UCSD-AML1 (cell line): ENCODE results near the gene JAM3.
"Not testable (repeated sequence)": the region's sequence is repeated elsewhere in the genome, so short reads cannot be mapped to it uniquely, and the experiment has no call there.

Source experiments
- DNase-seq: peaks from one replicate; lab custom pipeline; 2025; ENCODE audit not compliant: unreplicated experiment; lab: John Stamatoyannopoulos, UW

The JAM3 gene

GRCh38 chr11:134060316-134060715 is 8.6 kb upstream of the JAM3 start:
- DNase-seq, result no peak

- DNase-seq, result no peak
These were observed 6.4 kb upstream of the JAM3 start for GRCh38 chr11:134062265-134063123.

GRCh38 chr11:134063124-134063495 is 5.8 kb upstream of the JAM3 start:
- peak; percentile 53 for DNase-seq

GRCh38 chr11:134063991-134064747 is 4.7 kb upstream of the JAM3 start:
- no peak for DNase-seq

- DNase-seq, result no peak
These were observed 3.5 kb upstream of the JAM3 start for GRCh38 chr11:134065381-134065780.

GRCh38 chr11:134066943-134067885 is 1.7 kb upstream of the JAM3 start:
- no peak for DNase-seq

GRCh38 chr11:134069426-134070341 is 812 bp downstream of the JAM3 start:
- no peak for DNase-seq

GRCh38 chr11:134070342-134070845 is 1.5 kb downstream of the JAM3 start:
- DNase-seq, result no peak

- DNase-seq, result no peak
These were observed 2.4 kb downstream of the JAM3 start for GRCh38 chr11:134071306-134071705.

GRCh38 chr11:134071766-134072402 is 3.0 kb downstream of the JAM3 start:
- DNase-seq, result no peak

- no peak for DNase-seq
These were observed 4.0 kb downstream of the JAM3 start for GRCh38 chr11:134072844-134073243.

- no peak for DNase-seq
These were observed 5.5 kb downstream of the JAM3 start for GRCh38 chr11:134074346-134074745.

GRCh38 chr11:134074766-134075165 is 5.9 kb downstream of the JAM3 start:
- no peak for DNase-seq

GRCh38 chr11:134079317-134079716 is 10.4 kb downstream of the JAM3 start:
- DNase-seq, result no peak

GRCh38 chr11:134081258-134081657 is 12.4 kb downstream of the JAM3 start:
- DNase-seq, result not testable (repeated sequence)

- no peak for DNase-seq
These were observed 14.1 kb downstream of the JAM3 start for GRCh38 chr11:134082990-134083389.

GRCh38 chr11:134086376-134086775 is 17.5 kb downstream of the JAM3 start:
- no peak for DNase-seq

- DNase-seq, result not testable (repeated sequence)
These were observed 23.1 kb downstream of the JAM3 start for GRCh38 chr11:134092006-134092405.

GRCh38 chr11:134097166-134097565 is 28.3 kb downstream of the JAM3 start:
- DNase-seq, result no peak
